Measurements from ENCODE around the gene SAFB. TPM values are rescaled to one million over a fixed set of nuclear protein-coding genes. Genes with fewer than 3 reads are reported as not detected.

SAFB gene
- total RNA-seq, 1 experiment from 2014 or later: 135 TPM

DNA sequence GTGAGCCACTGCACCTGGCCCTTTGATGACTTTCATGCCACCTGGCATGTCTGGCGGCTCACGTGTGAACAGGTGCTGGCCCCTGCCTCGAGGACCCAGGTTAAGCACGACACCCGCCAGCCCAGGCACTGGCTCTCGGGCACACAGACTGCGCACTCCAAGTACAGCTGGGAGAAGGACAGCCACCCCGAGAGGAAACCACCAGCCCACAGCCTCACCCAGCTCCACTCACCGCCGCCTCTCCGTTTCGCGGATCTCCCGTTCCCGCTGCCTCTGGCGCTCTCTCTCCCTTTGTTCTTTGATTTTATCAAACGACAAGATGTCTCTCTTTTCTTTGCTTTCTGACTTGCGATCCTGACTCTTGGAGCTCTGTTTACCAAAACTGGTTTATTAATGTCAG is 27.8 kb upstream of the SAFB start:
- ChIA-PET CTCF (interaction anchor here (0.5 kb wide), 1 partner anchor 36 kb away, joined by 3 read pairs; no protein-coding TSS in a partner anchor), POLR2A (no interaction called here)
- H3K27me3 Mint-ChIP-seq (ENCODE audit: insufficient read depth, unreplicated experiment): no peaks in the 10 kb centered on the region
- H3K27ac Mint-ChIP-seq (ENCODE audit: low read depth, unreplicated experiment): no peak overlapping the region
- TF ChIP-seq CTCF (IDR thresholded peaks at IDR 0.05; ENCODE audit: unreplicated experiment): no peak
- H3K9me3 Mint-ChIP-seq (ENCODE audit: unreplicated experiment): no peaks in the 10 kb centered on the region
- no peak overlapping the region for H3K4me3 Mint-ChIP-seq (ENCODE audit: unreplicated experiment)
- peaks cover 96% of the 10 kb centered on the region for H3K36me3 Mint-ChIP-seq (ENCODE audit: insufficient read depth, unreplicated experiment)
- H3K4me1 Mint-ChIP-seq (ENCODE audit: insufficient read depth, unreplicated experiment): no peaks in the 10 kb centered on the region
- BruUV-seq (replicated peaks): no TSS peak
- intact Hi-C loops (cut with micrococcal nuclease): no loop called here
- no peak for DNase-seq (ENCODE audit: unreplicated experiment)

DNA sequence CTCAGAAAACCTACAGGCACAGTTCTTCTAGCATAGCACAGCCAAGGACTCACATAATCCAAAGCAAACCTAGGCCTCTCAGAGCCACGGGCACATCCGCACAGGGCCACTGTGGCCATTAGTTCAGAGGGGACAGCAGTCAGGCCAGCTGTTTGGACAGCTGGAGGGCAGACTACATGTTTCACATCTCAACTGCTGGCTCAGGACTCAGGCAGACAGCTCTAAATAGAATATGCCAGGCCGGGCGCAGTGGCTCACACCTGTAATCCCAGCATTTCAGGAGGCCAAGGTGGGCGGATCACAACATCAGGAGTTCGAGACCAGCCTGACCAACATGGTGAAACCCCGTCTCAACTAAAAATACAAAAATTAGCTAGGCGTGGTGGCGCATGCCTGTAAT is 27.1 kb upstream of the SAFB start:
- ChIA-PET CTCF (interaction anchor here (0.7 to 1.1 kb wide), 2 partner anchors 550 to 566 kb away, joined by 3 read pairs; no protein-coding TSS in a partner anchor), POLR2A (no interaction called here)
- no peak for TF ChIP-seq CTCF (IDR thresholded peaks at IDR 0.05; ENCODE audit: unreplicated experiment)
- no peak overlapping the region for H3K27ac Mint-ChIP-seq (ENCODE audit: low read depth, unreplicated experiment)
- peaks cover 96% of the 10 kb centered on the region for H3K36me3 Mint-ChIP-seq (ENCODE audit: insufficient read depth, unreplicated experiment)
- H3K4me1 Mint-ChIP-seq (ENCODE audit: insufficient read depth, unreplicated experiment): no peaks in the 10 kb centered on the region
- no peaks in the 10 kb centered on the region for H3K9me3 Mint-ChIP-seq (ENCODE audit: unreplicated experiment)
- intact Hi-C loops (cut with micrococcal nuclease): no loop called here
- no peaks in the 10 kb centered on the region for H3K27me3 Mint-ChIP-seq (ENCODE audit: insufficient read depth, unreplicated experiment)
- H3K4me3 Mint-ChIP-seq (ENCODE audit: unreplicated experiment): no peak overlapping the region
- BruUV-seq (replicated peaks): no TSS peak
- DNase-seq (ENCODE audit: unreplicated experiment): no peak

GRCh38 chr19:5600797-5601196 is 22.1 kb upstream of the SAFB start:
- Mint-ChIP-seq H3K4me1 (ENCODE audit: insufficient read depth, unreplicated experiment) (no peaks in the 10 kb centered on the region), H3K4me3 (ENCODE audit: unreplicated experiment) (no peak overlapping the region), H3K27ac (ENCODE audit: low read depth, unreplicated experiment) (no peak overlapping the region), H3K9me3 (ENCODE audit: unreplicated experiment) (no peaks in the 10 kb centered on the region), H3K27me3 (ENCODE audit: insufficient read depth, unreplicated experiment) (no peaks in the 10 kb centered on the region), H3K36me3 (ENCODE audit: insufficient read depth, unreplicated experiment) (peaks cover 98% of the 10 kb centered on the region)
- BruUV-seq (replicated peaks): no TSS peak
- DNase-seq (ENCODE audit: unreplicated experiment): no peak
- intact Hi-C loops (cut with micrococcal nuclease): no loop called here
- CTCF ChIA-PET: interaction anchor here (1.0 kb wide), 1 partner anchor 23 kb away, joined by 3 read pairs; no protein-coding TSS in a partner anchor
- POLR2A ChIA-PET: interaction anchor here (1.1 kb wide), 1 partner anchor 9 kb away, joined by 3 read pairs; no protein-coding TSS in a partner anchor
- no peak for TF ChIP-seq CTCF (IDR thresholded peaks at IDR 0.05; ENCODE audit: unreplicated experiment)

DNA sequence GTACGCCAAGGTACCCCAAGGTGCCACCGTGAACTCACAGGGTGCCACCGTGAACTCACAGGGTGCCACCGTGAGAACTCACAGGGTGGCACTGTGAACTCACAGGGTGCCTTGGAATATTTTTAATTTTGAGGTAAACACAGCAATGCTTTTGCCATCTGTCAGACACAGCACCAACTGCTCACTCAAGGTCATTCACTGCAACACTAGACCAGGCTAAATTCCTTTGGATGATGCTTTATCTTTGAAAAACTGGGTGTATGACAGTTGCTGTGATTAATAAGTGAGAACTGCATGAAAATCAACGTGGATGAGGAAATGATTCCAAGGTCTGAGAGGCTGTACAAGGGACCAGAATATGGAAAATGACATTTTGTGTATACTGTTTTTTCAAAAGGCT is 19.3 kb upstream of the SAFB start:
- CTCF ChIA-PET: no interaction called here
- H3K27ac Mint-ChIP-seq (ENCODE audit: low read depth, unreplicated experiment): no peak overlapping the region
- no peaks in the 10 kb centered on the region for H3K9me3 Mint-ChIP-seq (ENCODE audit: unreplicated experiment)
- no peaks in the 10 kb centered on the region for H3K27me3 Mint-ChIP-seq (ENCODE audit: insufficient read depth, unreplicated experiment)
- intact Hi-C loops (cut with micrococcal nuclease): no loop called here
- DNase-seq (ENCODE audit: unreplicated experiment): no peak
- H3K4me1 Mint-ChIP-seq (ENCODE audit: insufficient read depth, unreplicated experiment): no peaks in the 10 kb centered on the region
- BruUV-seq (replicated peaks): no TSS peak
- H3K4me3 Mint-ChIP-seq (ENCODE audit: unreplicated experiment): no peak overlapping the region
- TF ChIP-seq CTCF (IDR thresholded peaks at IDR 0.05; ENCODE audit: unreplicated experiment): no peak
- peaks cover 100% of the 10 kb centered on the region for H3K36me3 Mint-ChIP-seq (ENCODE audit: insufficient read depth, unreplicated experiment)
- POLR2A ChIA-PET: no interaction called here

Data from MCF 10A (cell line).